T-helper 1 cell (primary cell): Measurements from ENCODE around the gene GNLY.
A peak's percentile ranks its signal among the peaks of the same experiment; 100 is the strongest.
"Not testable (repeated sequence)": the region's sequence is repeated elsewhere in the genome, so short reads cannot be mapped to it uniquely, and the experiment has no call there.

Source experiments
- DNase-seq, 5 donors: peaks; one replicate each; pipeline ENCODE4 v3.0.0-alpha.2; 2012 to 2020

GNLY gene

GRCh38 chr2:85665264-85665937 is 28.8 kb upstream of the GNLY start:
- DNase-seq, result no peak

GRCh38 chr2:85666016-85666415 is 28.1 kb upstream of the GNLY start:
- DNase-seq, result no peak

GRCh38 chr2:85666435-85667316 is 27.5 kb upstream of the GNLY start:
- no peak for DNase-seq

DNA sequence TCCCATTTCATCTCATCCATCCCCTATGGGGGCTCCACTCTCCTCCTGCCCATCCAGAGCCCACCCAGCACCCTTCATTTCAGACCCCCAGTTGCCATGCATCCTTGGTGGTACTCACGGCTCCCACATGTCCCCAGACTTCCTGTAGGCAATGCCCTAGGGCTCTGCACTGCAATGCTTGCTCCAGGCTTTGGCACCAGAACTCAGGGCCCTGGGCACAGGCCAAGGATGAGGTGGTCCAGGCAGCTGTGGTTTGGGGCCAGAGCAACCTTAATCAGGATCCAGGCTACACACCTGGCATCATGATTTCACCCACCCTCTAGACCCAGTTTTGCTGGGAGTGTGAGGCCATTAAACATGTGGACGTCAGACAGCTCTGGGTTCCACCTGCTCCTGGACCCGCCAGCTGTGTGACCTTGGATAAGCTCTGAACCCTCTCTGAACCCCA is 26.6 kb upstream of the GNLY start:
- no peak for DNase-seq

DNA sequence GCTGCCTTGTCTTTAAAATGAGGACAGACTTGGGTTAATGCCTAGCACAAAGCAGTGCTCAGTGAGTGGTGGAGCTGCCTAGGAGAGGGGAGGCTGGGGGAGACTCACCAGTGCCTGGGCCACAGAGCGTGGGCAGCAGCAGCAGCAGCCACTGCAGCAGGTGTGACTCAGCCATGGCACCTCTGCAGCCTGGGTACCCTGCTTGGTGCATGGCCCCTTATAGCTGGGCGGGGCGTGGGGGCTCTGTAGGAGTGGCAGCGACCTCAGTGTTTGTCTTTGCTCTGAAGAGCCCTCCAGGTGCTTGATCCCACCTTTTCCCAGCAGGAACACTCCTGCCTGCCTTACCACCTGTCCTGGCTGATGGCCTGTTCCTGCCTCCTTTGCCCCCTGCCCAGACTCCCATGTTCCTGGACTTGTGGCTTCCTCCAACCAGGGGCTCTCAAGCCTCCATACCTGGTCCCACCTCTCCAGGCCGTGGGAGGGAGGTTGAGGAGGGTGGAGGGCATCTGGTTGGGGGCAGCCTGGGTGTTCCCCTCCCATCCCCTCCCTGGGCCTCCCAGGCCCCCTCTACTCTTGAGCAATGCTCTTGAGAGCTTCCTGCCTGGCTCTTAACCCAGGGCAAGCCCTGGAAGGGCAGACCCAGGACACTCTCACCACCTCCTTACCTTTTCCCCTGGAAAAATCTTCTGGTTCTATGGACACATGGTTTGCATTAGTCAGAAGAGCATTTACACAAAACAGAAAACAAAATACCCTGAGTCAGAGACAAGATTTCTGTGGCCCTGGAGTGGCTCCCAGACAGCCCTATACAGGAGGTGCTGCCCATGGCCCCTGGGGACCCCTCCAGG is 25.9 kb upstream of the GNLY start, which contains the start of gene SFTPB:
Gene SFTPB (minus strand): TSS at position 191 of the 848 bp plus-strand sequence. CDS start 16 bp downstream, at position 175.
- DNase-seq, result no peak

- no peak for DNase-seq
These were observed 25.4 kb upstream of the GNLY start for GRCh38 chr2:85668857-85669142.

GRCh38 chr2:85669549-85669948 is 24.6 kb upstream of the GNLY start:
- DNase-seq, result no peak

DNA sequence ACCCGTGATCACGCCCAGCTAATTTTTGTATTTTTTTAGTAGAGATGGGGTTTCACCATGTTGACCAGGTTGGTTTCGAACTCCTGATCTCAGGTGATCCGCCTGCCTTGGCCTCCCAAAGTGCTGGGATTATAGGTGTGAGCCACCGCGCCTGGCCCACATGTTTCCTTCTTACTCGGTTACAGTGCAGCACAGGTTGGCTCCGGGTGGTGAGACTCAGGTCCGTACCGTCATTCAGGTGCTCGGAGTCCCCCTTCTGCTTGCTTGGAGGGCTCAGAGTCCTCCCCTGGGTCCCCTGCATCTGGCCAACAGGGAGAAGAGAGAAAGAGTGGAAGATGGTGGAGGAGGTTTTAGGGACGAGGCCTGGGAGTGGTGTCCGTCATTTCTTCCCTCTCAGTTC is 23.7 kb upstream of the GNLY start:
- not testable (repeated sequence) for DNase-seq

DNA sequence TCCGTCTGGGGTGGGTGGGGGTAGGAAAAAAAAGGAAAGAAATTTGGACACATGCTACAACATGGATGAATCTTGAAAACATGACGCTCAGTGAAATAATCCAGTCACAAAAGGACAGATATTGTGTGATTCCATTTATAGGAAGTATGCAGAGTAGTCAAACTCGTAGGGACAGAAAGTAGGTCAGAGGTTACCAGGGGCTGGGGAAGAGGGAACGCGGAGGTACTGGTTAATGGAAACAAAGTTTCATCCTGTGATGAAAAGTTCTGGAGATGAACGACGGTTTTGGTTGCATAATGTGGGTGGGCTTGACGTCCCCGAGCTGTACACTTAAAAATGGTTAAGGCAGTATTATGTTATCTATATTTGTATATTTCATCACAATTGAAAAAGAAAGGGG is 21.7 kb upstream of the GNLY start:
- no peak for DNase-seq

- DNase-seq, result no peak
These were observed 20.3 kb upstream of the GNLY start for GRCh38 chr2:85673716-85674375.

- DNase-seq, result no peak
These were observed 19.7 kb upstream of the GNLY start for GRCh38 chr2:85674417-85674816.

GRCh38 chr2:85675427-85675826 is 18.7 kb upstream of the GNLY start:
- DNase-seq, result no peak

DNA sequence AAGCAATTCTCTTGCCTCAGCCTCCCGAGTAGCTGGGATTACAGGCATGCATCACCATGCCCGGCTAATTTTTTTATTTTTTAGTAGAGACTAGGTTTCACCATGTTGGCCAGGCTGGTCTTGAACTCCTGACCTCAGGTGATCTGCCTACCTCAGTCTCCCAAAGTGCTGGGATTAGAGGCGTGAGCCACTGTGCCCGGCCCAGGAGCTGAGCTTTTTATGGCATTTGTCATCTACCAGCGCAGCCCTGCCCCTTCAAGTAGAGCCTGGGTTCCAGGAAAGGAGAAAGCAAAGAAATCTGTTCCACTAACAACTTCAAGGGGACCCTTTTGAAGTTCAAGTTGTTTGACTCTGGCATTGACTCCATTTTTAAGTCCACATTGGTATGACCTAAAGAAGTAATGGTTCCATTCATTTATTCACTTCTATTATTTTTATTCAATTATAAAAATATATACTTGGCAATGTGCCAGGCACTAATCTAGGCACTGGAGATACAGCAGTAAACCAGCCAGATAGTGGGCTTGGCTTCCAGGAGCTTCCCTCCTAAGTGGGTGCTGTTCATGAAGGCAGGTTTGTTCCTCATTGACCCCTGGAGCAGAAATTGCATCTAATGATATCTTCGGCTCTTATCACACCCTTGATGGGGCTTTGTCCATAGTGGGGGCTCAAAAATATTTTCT is 18.2 kb upstream of the GNLY start:
- no peak for DNase-seq

DNA sequence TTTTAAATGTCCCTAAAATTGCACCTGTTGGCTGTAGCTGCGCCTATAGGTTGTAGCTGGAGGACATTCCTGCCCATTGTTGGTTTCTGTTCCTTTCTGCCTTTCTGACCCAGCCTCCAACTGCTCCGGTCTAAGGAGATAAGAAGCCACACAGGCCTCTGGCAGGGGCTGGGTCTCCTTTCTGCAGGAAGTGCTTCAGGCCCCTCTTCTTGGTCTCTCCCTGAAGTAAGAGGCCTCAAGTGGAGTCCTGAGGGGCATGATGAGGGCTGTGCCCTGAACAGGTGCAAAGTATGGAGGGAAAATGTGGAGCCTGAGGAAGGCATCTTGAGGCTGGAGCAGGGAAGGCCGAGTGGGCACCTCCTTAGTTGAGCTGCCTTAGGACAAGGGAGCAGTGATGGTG is 15.8 kb upstream of the GNLY start:
- DNase-seq, result no peak

GRCh38 chr2:85678794-85679672 is 15.1 kb upstream of the GNLY start:
- DNase-seq, result peak; percentile 36 to 72 (median 64)

DNA sequence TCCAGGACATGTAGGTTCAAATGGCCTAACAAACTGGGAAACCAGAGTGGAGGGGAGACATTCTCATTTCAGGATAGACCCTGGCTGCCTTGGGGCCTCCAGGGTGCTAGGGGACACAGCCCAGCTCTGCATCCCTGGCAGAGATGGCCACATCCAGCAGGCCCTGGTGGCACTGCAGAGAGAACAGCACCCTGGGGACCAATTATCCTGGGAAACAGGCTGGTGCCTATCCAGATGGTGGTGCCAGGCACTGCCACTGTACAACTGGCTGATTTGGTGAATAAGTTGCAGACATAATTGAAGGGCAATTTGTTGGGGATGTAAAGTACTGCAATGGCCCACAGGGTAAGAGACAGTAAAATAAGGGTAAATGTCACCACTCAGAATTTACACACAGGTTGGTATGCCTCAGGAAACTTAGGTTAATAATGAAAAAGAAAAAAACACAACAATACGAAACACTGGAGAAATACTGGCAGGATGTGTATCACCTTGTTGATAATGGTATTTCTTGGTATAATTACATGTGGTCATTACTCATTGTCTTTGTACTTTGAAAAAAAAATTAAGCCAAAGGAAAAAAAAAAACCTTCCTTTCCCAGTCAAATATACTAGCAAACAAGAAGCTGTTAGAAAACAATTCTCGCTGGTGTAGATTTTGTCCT is 13.3 kb upstream of the GNLY start:
- DNase-seq, result peak in 1 of 5 donors; percentile 55

GRCh38 chr2:85681372-85681763 is 12.8 kb upstream of the GNLY start:
- DNase-seq, result no peak

GRCh38 chr2:85681776-85682175 is 12.4 kb upstream of the GNLY start:
- DNase-seq, result no peak

DNA sequence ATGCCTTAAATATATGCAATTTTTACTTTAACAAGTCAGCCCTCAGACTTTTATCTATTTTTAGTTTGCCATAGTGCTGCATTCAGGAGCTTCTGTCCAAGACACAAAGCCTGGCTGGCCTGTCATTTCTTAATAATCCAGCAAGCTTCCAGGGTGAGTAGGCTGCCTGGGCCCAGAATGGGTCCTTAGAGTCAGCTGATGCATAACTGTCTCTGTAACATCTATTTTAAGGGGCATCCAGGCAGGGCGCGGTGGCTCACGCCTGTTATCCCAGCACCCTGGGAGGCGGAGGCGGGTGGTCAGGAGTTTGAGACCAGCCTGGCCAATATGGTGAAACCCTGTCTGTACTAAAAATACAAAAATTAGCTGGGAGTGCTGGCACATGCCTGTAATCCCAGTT is 11.8 kb upstream of the GNLY start:
- no peak for DNase-seq

DNA sequence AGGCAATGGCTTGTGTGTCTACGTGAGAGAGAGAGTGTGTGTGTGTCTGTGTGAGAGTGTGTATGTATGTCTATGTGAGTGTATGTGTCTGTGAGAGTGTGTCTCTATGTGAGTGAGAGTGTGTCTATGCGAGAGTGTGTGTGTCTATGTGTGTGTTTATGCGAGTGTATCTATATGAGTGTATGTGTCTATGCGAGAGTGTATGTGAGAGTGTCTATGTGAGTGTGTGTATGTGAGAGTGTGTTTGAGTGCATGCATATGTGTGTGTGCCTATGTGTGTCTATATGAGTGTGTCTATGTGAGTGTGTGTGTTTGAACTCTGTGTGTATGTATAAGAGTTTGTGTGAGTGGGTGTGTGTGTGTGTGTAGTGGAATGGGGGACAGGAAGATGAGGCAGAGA is 9.8 kb upstream of the GNLY start:
- no peak for DNase-seq

GRCh38 chr2:85684806-85685205 is 9.4 kb upstream of the GNLY start:
- DNase-seq, result no peak
